ENCODE measurements around the gene ST6GALNAC2.

GRCh38 chr17:76576189-76576588, 9.5 kb downstream of the ST6GALNAC2 start:
- TF ChIP-seq, protein P1, sequence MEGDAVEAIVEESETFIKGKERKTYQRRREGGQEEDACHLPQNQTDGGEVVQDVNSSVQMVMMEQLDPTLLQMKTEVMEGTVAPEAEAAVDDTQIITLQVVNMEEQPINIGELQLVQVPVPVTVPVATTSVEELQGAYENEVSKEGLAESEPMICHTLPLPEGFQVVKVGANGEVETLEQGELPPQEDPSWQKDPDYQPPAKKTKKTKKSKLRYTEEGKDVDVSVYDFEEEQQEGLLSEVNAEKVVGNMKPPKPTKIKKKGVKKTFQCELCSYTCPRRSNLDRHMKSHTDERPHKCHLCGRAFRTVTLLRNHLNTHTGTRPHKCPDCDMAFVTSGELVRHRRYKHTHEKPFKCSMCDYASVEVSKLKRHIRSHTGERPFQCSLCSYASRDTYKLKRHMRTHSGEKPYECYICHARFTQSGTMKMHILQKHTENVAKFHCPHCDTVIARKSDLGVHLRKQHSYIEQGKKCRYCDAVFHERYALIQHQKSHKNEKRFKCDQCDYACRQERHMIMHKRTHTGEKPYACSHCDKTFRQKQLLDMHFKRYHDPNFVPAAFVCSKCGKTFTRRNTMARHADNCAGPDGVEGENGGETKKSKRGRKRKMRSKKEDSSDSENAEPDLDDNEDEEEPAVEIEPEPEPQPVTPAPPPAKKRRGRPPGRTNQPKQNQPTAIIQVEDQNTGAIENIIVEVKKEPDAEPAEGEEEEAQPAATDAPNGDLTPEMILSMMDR (IDR thresholded peaks at IDR 0.05), result no peak
- no peak for TF ChIP-seq POLR2A (IDR thresholded peaks at IDR 0.05)
- no peak for TF ChIP-seq POLR2AphosphoS5 (IDR thresholded peaks at IDR 0.05)
